ENCODE measurements around the gene TNNC2. TPM values are rescaled to one million over a fixed set of nuclear protein-coding genes. Genes with fewer than 3 reads are reported as not detected.

Gene TNNC2
- total and polyA plus RNA-seq, 2 experiments from 2014 or later, result 0.59 to 32.5 TPM

DNA sequence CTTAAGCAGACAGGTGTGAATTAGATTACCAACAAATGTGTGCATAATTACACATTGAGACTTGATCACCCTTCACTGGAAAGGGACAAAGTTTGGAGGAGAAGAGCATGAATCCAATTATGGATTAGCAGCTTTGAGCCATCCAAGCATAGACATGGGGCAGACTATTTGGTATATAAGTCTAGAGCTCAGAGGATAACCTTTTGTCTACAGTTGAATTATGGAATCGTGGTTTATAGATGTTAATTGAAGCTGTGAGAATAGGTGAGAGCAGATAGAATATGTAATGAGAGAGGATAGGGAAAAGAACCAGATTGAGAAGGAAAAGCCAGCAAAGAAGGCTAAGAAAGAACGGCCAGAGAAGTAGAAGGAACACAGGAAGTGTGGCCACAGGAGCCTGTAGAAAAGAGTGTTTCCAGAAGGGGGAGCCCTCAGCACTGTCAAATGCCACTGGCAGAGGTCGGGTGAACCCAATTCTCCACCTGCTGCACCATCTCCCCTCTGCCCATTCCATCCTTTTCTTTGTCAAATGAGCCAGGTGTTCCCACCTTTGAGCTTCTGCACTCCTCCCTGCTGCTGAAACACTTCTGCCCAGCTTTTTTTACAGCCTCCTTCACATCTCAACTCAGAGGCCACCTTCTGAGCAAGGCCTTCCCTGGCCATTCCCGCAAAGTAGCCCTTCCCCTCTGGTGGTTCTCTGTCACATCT lies 28.0 kb downstream of the TNNC2 start:
- Histone ChIP-seq H3K27me3 (ENCODE audit: insufficient read depth) (no peaks in the 10 kb centered on the region), H2AFZ (no peak overlapping the region), H3F3A (replicated peaks; ENCODE audit: low read depth) (peaks cover 7% of the 10 kb centered on the region), H3K4me3 (no peak overlapping the region), H3K4me2 (no peak overlapping the region), H3K9me2 (ENCODE audit: insufficient read depth) (no peaks in the 10 kb centered on the region), H4K20me1 (replicated peaks; ENCODE audit: insufficient read depth) (no peaks in the 10 kb centered on the region; the same call in 1 of the 2 replicates), H3K79me2 (replicated peaks; ENCODE audit: insufficient read depth) (no peaks in the 10 kb centered on the region), H3K27ac (ENCODE audit: low read depth) (peak overlapping the region; percentile 83; the same call in 1 of the 2 replicates), H3K36me3 (ENCODE audit: insufficient read depth) (peaks cover 19% of the 10 kb centered on the region), H3K4me1 (ENCODE audit: insufficient read depth) (peaks cover 7% of the 10 kb centered on the region; the same call in 1 of the 2 replicates)
- peaks cover 57% of the 10 kb centered on the region for H3K36me3 Mint-ChIP-seq (ENCODE audit: low read depth)
- no peak overlapping the region for H3K4me3 Mint-ChIP-seq
- no peaks in the 10 kb centered on the region for H3K9me3 Mint-ChIP-seq
- TF ChIP-seq, protein P1, sequence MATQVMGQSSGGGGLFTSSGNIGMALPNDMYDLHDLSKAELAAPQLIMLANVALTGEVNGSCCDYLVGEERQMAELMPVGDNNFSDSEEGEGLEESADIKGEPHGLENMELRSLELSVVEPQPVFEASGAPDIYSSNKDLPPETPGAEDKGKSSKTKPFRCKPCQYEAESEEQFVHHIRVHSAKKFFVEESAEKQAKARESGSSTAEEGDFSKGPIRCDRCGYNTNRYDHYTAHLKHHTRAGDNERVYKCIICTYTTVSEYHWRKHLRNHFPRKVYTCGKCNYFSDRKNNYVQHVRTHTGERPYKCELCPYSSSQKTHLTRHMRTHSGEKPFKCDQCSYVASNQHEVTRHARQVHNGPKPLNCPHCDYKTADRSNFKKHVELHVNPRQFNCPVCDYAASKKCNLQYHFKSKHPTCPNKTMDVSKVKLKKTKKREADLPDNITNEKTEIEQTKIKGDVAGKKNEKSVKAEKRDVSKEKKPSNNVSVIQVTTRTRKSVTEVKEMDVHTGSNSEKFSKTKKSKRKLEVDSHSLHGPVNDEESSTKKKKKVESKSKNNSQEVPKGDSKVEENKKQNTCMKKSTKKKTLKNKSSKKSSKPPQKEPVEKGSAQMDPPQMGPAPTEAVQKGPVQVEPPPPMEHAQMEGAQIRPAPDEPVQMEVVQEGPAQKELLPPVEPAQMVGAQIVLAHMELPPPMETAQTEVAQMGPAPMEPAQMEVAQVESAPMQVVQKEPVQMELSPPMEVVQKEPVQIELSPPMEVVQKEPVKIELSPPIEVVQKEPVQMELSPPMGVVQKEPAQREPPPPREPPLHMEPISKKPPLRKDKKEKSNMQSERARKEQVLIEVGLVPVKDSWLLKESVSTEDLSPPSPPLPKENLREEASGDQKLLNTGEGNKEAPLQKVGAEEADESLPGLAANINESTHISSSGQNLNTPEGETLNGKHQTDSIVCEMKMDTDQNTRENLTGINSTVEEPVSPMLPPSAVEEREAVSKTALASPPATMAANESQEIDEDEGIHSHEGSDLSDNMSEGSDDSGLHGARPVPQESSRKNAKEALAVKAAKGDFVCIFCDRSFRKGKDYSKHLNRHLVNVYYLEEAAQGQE (IDR thresholded peaks at IDR 0.05; ENCODE audit: unreplicated experiment), result no peak
- TF ChIP-seq CREB1 (CRISPR knock-in tag; IDR thresholded peaks at IDR 0.05; ENCODE audit: low read depth), result peak; percentile 18; the same call in 1 of the 2 replicates
- no peak for TF ChIP-seq ZNF114 (CRISPR knock-in tag; IDR thresholded peaks at IDR 0.05)
- no peak for TF ChIP-seq EZH2phosphoT487 (IDR thresholded peaks at IDR 0.05; ENCODE audit: unreplicated experiment)
- no peak for TF ChIP-seq STAT1 (IDR thresholded peaks at IDR 0.05; ENCODE audit: unreplicated experiment)
- TF ChIP-seq, protein P2, sequence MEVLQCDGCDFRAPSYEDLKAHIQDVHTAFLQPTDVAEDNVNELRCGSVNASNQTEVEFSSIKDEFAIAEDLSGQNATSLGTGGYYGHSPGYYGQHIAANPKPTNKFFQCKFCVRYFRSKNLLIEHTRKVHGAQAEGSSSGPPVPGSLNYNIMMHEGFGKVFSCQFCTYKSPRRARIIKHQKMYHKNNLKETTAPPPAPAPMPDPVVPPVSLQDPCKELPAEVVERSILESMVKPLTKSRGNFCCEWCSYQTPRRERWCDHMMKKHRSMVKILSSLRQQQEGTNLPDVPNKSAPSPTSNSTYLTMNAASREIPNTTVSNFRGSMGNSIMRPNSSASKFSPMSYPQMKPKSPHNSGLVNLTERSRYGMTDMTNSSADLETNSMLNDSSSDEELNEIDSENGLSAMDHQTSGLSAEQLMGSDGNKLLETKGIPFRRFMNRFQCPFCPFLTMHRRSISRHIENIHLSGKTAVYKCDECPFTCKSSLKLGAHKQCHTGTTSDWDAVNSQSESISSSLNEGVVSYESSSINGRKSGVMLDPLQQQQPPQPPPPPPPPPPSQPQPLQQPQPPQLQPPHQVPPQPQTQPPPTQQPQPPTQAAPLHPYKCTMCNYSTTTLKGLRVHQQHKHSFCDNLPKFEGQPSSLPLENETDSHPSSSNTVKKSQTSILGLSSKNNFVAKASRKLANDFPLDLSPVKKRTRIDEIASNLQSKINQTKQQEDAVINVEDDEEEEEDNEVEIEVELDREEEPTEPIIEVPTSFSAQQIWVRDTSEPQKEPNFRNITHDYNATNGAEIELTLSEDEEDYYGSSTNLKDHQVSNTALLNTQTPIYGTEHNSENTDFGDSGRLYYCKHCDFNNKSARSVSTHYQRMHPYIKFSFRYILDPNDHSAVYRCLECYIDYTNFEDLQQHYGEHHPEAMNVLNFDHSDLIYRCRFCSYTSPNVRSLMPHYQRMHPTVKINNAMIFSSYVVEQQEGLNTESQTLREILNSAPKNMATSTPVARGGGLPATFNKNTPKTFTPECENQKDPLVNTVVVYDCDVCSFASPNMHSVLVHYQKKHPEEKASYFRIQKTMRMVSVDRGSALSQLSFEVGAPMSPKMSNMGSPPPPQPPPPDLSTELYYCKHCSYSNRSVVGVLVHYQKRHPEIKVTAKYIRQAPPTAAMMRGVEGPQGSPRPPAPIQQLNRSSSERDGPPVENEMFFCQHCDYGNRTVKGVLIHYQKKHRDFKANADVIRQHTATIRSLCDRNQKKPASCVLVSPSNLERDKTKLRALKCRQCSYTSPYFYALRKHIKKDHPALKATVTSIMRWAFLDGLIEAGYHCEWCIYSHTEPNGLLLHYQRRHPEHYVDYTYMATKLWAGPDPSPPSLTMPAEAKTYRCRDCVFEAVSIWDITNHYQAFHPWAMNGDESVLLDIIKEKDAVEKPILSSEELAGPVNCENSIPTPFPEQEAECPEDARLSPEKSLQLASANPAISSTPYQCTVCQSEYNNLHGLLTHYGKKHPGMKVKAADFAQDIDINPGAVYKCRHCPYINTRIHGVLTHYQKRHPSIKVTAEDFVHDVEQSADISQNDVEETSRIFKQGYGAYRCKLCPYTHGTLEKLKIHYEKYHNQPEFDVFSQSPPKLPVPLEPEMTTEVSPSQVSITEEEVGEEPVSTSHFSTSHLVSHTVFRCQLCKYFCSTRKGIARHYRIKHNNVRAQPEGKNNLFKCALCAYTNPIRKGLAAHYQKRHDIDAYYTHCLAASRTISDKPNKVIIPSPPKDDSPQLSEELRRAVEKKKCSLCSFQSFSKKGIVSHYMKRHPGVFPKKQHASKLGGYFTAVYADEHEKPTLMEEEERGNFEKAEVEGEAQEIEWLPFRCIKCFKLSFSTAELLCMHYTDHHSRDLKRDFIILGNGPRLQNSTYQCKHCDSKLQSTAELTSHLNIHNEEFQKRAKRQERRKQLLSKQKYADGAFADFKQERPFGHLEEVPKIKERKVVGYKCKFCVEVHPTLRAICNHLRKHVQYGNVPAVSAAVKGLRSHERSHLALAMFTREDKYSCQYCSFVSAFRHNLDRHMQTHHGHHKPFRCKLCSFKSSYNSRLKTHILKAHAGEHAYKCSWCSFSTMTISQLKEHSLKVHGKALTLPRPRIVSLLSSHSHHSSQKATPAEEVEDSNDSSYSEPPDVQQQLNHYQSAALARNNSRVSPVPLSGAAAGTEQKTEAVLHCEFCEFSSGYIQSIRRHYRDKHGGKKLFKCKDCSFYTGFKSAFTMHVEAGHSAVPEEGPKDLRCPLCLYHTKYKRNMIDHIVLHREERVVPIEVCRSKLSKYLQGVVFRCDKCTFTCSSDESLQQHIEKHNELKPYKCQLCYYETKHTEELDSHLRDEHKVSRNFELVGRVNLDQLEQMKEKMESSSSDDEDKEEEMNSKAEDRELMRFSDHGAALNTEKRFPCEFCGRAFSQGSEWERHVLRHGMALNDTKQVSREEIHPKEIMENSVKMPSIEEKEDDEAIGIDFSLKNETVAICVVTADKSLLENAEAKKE (CRISPR knock-in tag; IDR thresholded peaks at IDR 0.05), result no peak
- TF ChIP-seq, protein P3, sequence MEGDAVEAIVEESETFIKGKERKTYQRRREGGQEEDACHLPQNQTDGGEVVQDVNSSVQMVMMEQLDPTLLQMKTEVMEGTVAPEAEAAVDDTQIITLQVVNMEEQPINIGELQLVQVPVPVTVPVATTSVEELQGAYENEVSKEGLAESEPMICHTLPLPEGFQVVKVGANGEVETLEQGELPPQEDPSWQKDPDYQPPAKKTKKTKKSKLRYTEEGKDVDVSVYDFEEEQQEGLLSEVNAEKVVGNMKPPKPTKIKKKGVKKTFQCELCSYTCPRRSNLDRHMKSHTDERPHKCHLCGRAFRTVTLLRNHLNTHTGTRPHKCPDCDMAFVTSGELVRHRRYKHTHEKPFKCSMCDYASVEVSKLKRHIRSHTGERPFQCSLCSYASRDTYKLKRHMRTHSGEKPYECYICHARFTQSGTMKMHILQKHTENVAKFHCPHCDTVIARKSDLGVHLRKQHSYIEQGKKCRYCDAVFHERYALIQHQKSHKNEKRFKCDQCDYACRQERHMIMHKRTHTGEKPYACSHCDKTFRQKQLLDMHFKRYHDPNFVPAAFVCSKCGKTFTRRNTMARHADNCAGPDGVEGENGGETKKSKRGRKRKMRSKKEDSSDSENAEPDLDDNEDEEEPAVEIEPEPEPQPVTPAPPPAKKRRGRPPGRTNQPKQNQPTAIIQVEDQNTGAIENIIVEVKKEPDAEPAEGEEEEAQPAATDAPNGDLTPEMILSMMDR (conservative IDR thresholded peaks at IDR 0.05; ENCODE audit: low read depth in 2 of 2), result peak; percentile 71 to 81
- TF ChIP-seq, protein P4, sequence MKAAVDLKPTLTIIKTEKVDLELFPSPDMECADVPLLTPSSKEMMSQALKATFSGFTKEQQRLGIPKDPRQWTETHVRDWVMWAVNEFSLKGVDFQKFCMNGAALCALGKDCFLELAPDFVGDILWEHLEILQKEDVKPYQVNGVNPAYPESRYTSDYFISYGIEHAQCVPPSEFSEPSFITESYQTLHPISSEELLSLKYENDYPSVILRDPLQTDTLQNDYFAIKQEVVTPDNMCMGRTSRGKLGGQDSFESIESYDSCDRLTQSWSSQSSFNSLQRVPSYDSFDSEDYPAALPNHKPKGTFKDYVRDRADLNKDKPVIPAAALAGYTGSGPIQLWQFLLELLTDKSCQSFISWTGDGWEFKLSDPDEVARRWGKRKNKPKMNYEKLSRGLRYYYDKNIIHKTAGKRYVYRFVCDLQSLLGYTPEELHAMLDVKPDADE (IDR thresholded peaks at IDR 0.05), result no peak
- no peak for TF ChIP-seq EZH2 (IDR thresholded peaks at IDR 0.05; ENCODE audit: low read depth, unreplicated experiment)
- peak; percentile 90 for DNase-seq (ENCODE audit: low spot score)
- H3K4me1 Mint-ChIP-seq, result peaks cover 4% of the 10 kb centered on the region
- peak overlapping the region; percentile 66 for H3K27ac Mint-ChIP-seq
- no peaks in the 10 kb centered on the region for H3K27me3 Mint-ChIP-seq (ENCODE audit: insufficient read depth, low read depth, poor library complexity)
- peak; percentile 99 for ATAC-seq

Data from GM23338 (cell line).